Keratinocyte (primary cell): ENCODE data around the gene CEP170B. TPM values are rescaled to one million over a fixed set of nuclear protein-coding genes. Genes with fewer than 3 reads are reported as not detected.

Experiments
- DNase-seq: peaks from one replicate; pipeline ENCODE4 v3.0.0-alpha.2; 2011; ENCODE audit warnings: low read depth, missing footprints, low spot score
- FAIRE-seq: peaks from 2 replicates; lab custom pipeline; 2011; peaks lifted over from hg19 to GRCh38; lab: Jason Lieb, UNC
- H2AFZ ChIP-seq: 2 replicates; pipeline ENCODE4 v1.6.0; 2012; ENCODE audit warnings: low read length, control low read depth, inconsistent platforms; ENCODE audit not compliant: control insufficient read depth
- H3K27ac ChIP-seq: 2 replicates; pipeline ENCODE4 v1.5.1; 2011; ENCODE audit warnings: low read length; ENCODE audit not compliant: control insufficient read depth, insufficient read depth
- H3K27me3 ChIP-seq: 3 replicates; pipeline ENCODE4 v1.6.0; 2011; ENCODE audit warnings: low read length; ENCODE audit not compliant: control insufficient read depth, insufficient read depth; ENCODE audit errors: extremely low read depth
- H3K36me3 ChIP-seq, 2 experiments: 2 replicates in 1 of 2; 3 replicates in 1 of 2; pipeline ENCODE4 v1.5.1; 2011; ENCODE audit warnings: low read length in 2 of 2, mild to moderate bottlenecking in 1 of 2; ENCODE audit not compliant: control insufficient read depth in 2 of 2, insufficient read depth in 2 of 2; ENCODE audit errors: extremely low read depth in 1 of 2
- H3K4me1 ChIP-seq: 3 replicates; pipeline ENCODE4 v1.5.1; 2011; ENCODE audit warnings: low read length; ENCODE audit not compliant: control insufficient read depth, insufficient read depth; ENCODE audit errors: extremely low read depth
- H3K4me2 ChIP-seq: 3 replicates; pipeline ENCODE4 v1.6.0; 2011; ENCODE audit warnings: low read depth, low read length; ENCODE audit not compliant: control insufficient read depth, insufficient read depth; ENCODE audit errors: extremely low read depth
- H3K4me3 ChIP-seq, 3 experiments: fragments of 200-600 bp in 1 of 3; sonication (generic) in 1 of 3; 2 replicates in 2 of 3; 3 replicates in 1 of 3; pipeline ENCODE4 v1.5.1; 2011 to 2016; ENCODE audit warnings: low read length in 3 of 3, mild to moderate bottlenecking in 3 of 3, control low read depth in 2 of 3, inconsistent platforms in 1 of 3, low read depth in 1 of 3, mixed read lengths in 1 of 3, mixed run types in 1 of 3, moderate library complexity in 1 of 3; ENCODE audit not compliant: control insufficient read depth in 2 of 3, insufficient read depth in 2 of 3; ENCODE audit errors: extremely low read depth in 1 of 3
- H3K79me2 ChIP-seq: 2 replicates; pipeline ENCODE4 v1.6.0; 2012; ENCODE audit warnings: low read length; ENCODE audit not compliant: control insufficient read depth, insufficient read depth
- H3K9ac ChIP-seq: 3 replicates; pipeline ENCODE4 v1.6.0; 2011; ENCODE audit warnings: low read length; ENCODE audit not compliant: control insufficient read depth, insufficient read depth; ENCODE audit errors: extremely low read depth
- H3K9me1 ChIP-seq: 3 replicates; pipeline ENCODE4 v1.6.0; 2011; ENCODE audit warnings: low read length; ENCODE audit not compliant: control insufficient read depth, insufficient read depth; ENCODE audit errors: extremely low read depth
- H3K9me3 ChIP-seq: 2 replicates; pipeline ENCODE4 v1.5.1; 2012; ENCODE audit warnings: low read depth, low read length; ENCODE audit not compliant: control insufficient read depth
- H4K20me1 ChIP-seq: 3 replicates; pipeline ENCODE4 v1.6.0; 2011; ENCODE audit warnings: low read length; ENCODE audit not compliant: control insufficient read depth, insufficient read depth; ENCODE audit errors: extremely low read depth
- EZH2 ChIP-seq: IDR thresholded peaks from one replicate; pipeline ENCODE4 v1.6.1; 2012; ENCODE audit warnings: inconsistent platforms, mild to moderate bottlenecking, low read length, moderate library complexity
- dilution Hi-C: fragments of 300-500 bp; cut with MboI; formaldehyde crosslinking; loops from one replicate; pipeline ENCODE4 v1.7.0; 2020; ENCODE audit warnings: low sequenced_read_pairs; ENCODE audit not compliant: extremely low pct_ligation_motif_present
- polyA plus RNA-seq, 5 experiments: library from polyadenylated mRNA; depleted of rRNA in 3 of 5; stranded (reverse) in 3 of 5; stranded (forward) in 1 of 5; unstranded in 1 of 5; fragments of >200 nt; gene quantifications; 1 replicate in 1 of 5; 2 replicates in 3 of 5; 3 replicates in 1 of 5; pipeline versions ENCODE4 v1.2.1 to v1.2.3, GENCODE V29; 2011 to 2012; ENCODE audit warnings: missing spikeins in 2 of 5, low read depth in 1 of 5, low replicate concordance in 1 of 5
- TF ChIP-seq, protein P1 (sequence below), 3 experiments: IDR thresholded peaks in 1 of 3; conservative IDR thresholded peaks in 1 of 3; optimal IDR thresholded peaks in 1 of 3; 2 replicates in 2 of 3; 3 replicates in 1 of 3; pipeline versions ENCODE3 to v1.5.1; 2011; ENCODE audit warnings: low read length in 3 of 3, mild to moderate bottlenecking in 3 of 3, moderate library complexity in 2 of 3, control low read depth in 1 of 3, inconsistent platforms in 1 of 3; ENCODE audit not compliant: insufficient read depth in 2 of 3; ENCODE audit errors: extremely low read depth in 1 of 3

CEP170B gene
- polyA plus RNA-seq, 1 donor (not counting 4 experiments of a cell fraction or from before 2014, with no cell fraction given), result 8.7 TPM

DNA sequence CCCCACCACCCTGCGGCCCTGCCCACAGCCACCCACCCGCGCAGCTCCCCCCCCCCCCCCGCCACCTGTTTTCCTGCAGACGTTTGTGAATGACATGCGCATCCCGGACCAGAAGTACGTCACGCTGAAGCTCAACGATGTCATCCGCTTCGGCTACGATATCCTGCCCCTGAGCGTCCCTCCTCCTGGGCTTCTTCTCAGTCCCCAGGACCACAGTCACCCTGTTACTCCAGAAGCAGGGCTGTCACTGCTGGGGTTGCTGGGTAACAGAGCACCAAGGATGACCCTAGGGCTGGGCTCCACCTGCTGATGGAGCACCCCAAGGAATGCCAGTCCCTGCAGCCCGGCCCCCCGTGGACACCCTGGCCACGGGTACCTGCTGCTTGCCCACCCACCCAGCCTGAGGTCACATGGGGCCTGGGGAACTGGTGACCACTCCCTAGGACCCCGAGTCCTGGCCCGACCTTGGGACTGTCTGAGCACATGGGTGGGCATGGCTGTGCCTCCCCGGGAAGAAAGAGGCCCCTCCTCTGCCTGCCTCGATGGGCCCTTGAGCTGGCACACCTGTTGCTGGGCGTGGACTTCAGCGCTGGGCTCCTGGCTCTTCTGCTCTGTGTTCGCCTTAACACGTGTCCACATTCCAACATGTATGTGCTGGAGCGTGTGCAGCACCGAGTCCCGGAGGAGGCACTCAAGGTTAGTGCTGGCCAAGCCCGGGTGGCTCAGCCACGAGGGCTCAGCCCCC is 12.9 kb downstream of the CEP170B start:
- no peak for DNase-seq
- H4K20me1 ChIP-seq, result peaks cover 32% of the 10 kb centered on the region
- peaks cover 20% of the 10 kb centered on the region for H3K4me1 ChIP-seq
- H3K36me3 ChIP-seq, result peaks cover 21 to 24% of the 10 kb centered on the region in 2 experiments
- TF ChIP-seq, protein P1, sequence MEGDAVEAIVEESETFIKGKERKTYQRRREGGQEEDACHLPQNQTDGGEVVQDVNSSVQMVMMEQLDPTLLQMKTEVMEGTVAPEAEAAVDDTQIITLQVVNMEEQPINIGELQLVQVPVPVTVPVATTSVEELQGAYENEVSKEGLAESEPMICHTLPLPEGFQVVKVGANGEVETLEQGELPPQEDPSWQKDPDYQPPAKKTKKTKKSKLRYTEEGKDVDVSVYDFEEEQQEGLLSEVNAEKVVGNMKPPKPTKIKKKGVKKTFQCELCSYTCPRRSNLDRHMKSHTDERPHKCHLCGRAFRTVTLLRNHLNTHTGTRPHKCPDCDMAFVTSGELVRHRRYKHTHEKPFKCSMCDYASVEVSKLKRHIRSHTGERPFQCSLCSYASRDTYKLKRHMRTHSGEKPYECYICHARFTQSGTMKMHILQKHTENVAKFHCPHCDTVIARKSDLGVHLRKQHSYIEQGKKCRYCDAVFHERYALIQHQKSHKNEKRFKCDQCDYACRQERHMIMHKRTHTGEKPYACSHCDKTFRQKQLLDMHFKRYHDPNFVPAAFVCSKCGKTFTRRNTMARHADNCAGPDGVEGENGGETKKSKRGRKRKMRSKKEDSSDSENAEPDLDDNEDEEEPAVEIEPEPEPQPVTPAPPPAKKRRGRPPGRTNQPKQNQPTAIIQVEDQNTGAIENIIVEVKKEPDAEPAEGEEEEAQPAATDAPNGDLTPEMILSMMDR (optimal IDR thresholded peaks at IDR 0.05 in 1 of 3, IDR thresholded peaks at IDR 0.05 in 1 of 3, conservative IDR thresholded peaks at IDR 0.05 in 1 of 3; ENCODE audit: extremely low read depth in 1 of 3, insufficient read depth in 2 of 3, low read length in 3 of 3), result no peak
- no peak for TF ChIP-seq EZH2
- no peak overlapping the region for H3K27ac ChIP-seq
- no peak overlapping the region for H2AFZ ChIP-seq
- no peaks in the 10 kb centered on the region for H3K9me3 ChIP-seq
- FAIRE-seq, result no peak
- H3K27me3 ChIP-seq, result no peaks in the 10 kb centered on the region
- H3K9me1 ChIP-seq, result peaks cover 4% of the 10 kb centered on the region
- no peak overlapping the region for H3K4me2 ChIP-seq
- no peak overlapping the region for H3K9ac ChIP-seq
- dilution Hi-C loops, result no loop called here
- peaks cover 45% of the 10 kb centered on the region for H3K79me2 ChIP-seq
- no peak overlapping the region for H3K4me3 ChIP-seq

DNA sequence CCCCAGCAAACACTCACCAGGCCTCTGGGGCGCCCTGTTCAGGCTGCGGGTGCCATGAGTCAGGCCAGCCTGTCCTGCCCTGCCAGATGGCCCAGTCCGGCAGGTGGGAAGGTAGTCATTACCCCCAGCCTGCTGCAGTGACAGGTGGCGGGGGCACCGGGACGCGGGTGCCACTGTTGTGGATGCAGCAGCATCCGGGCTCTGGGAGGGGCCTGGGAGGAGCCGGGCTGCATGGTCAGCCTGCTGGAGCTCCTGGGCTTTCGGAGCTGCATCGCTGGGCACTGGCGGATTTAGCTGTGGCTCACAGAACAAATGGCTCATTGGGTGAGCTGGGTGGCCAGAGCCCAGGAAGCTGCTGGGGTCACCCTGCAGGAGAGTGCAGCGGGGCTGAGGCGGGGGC is 13.5 kb downstream of the CEP170B start:
- peaks cover 23 to 28% of the 10 kb centered on the region in 2 experiments for H3K36me3 ChIP-seq

More for the DNA sequence above, 13.5 kb downstream of the CEP170B start:
- Histone ChIP-seq H3K4me2 (no peak overlapping the region), H3K9ac (no peak overlapping the region), H3K27me3 (no peaks in the 10 kb centered on the region), H4K20me1 (peaks cover 27% of the 10 kb centered on the region), H3K4me3 (no peak overlapping the region), H2AFZ (no peak overlapping the region), H3K9me1 (peaks cover 4% of the 10 kb centered on the region), H3K27ac (no peak overlapping the region), H3K9me3 (no peaks in the 10 kb centered on the region), H3K4me1 (peaks cover 16% of the 10 kb centered on the region), H3K79me2 (peaks cover 43% of the 10 kb centered on the region)
- DNase-seq (no peak), FAIRE-seq (no peak)
- TF ChIP-seq, protein P1 (optimal IDR thresholded peaks at IDR 0.05 in 1 of 3, IDR thresholded peaks at IDR 0.05 in 1 of 3, conservative IDR thresholded peaks at IDR 0.05 in 1 of 3; ENCODE audit: extremely low read depth in 1 of 3, insufficient read depth in 2 of 3, low read length in 3 of 3), result no peak
- TF ChIP-seq EZH2, result no peak
- dilution Hi-C loops, result no loop called here
